Measurements from ENCODE around the gene CSGALNACT2.

Gene CSGALNACT2

GRCh38 chr10:43234471-43235041 lies 96.3 kb downstream of the CSGALNACT2 start:
- no peak overlapping the region for H3K4me3 ChIP-seq (ENCODE audit: low read depth in 1 of 5, low read length in 5 of 5)

More at GRCh38 chr10:43234471-43235041, 96.3 kb downstream of the CSGALNACT2 start:
- H3K27ac ChIP-seq (ENCODE audit: low read depth, low read length), result no peak overlapping the region
- peaks cover 0 to under 1% (median 0%) of the 10 kb centered on the region in 5 donors for H3K9me3 ChIP-seq (ENCODE audit: control insufficient read depth in 5 of 5, low read length in 5 of 5)
- H3K36me3 ChIP-seq (ENCODE audit: control insufficient read depth in 5 of 5, insufficient read depth in 5 of 5, low read length in 5 of 5), result no peaks in the 10 kb centered on the region
- H3K9ac ChIP-seq (ENCODE audit: low read length in 5 of 5), result no peak overlapping the region
- peaks cover 0 to 10% (median 3%) of the 10 kb centered on the region in 5 donors for H3K4me1 ChIP-seq (ENCODE audit: control insufficient read depth in 5 of 5, insufficient read depth in 5 of 5, low read length in 5 of 5)
- H3K27me3 ChIP-seq (ENCODE audit: control insufficient read depth in 5 of 5, insufficient read depth in 4 of 5, low read length in 5 of 5), result peaks cover 12 to 28% (median 21%) of the 10 kb centered on the region in 5 donors

Measured in subcutaneous abdominal adipose tissue (tissue), 5 donors.